AG08395 (cell line): ENCODE data around the gene ZNF426.
A peak's percentile ranks its signal among the peaks of the same experiment; 100 is the strongest.
"Not testable (repeated sequence)": the region's sequence is repeated elsewhere in the genome, so short reads cannot be mapped to it uniquely, and the experiment has no call there.

ENCODE experiments used
- DNase-seq: peaks from one replicate; pipeline ENCODE4 v3.0.0; 2012; ENCODE audit warnings: mixed read lengths, low spot score

The ZNF426 gene

DNA sequence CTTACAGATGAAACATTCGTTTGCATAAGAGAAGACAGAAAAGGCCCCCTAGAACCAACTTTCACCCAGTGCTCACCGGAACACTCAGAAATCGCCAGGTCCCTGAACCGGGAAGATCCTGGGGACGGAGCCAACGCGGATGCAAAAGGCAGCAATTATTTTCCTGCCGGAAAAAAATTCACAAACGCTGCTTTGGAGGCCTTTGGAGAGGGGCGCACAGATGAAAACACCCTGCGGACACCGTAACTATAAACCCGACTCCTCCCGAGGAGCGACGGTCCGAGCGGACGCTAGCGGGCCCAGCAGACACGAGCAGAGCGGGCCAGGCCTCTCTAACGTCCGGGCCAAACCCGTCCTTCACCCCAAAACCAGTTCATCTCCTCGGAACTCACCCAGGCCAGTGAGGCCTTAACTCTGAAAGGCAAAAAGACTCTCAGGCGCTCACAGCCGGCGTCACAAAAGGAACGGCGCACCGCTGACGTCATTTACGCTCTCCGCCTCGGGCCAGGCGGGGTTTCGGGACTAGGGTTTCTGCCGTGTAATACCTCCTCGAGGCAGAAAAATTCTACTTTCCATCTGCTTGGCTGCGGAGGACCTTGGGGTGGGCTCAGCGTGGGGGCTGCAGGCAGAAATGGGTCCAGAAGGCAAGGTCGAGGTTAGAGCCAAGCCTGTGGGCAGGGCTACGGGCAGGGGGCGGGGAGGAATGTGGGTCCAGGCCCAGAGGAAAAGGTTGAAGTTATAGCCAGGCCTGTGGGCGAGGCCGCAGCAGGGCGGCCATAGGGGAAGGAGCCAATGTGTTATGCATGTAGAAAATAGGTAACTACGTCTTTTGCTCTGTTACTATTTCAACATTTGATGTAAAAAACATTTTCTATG is at the start of gene ZNF426:
Gene ZNF426 (minus strand): TSS at position 463 of the 876 bp plus-strand sequence. CDS start 2,413 bp downstream, outside the sequence.
- peak; percentile 92 for DNase-seq

DNA sequence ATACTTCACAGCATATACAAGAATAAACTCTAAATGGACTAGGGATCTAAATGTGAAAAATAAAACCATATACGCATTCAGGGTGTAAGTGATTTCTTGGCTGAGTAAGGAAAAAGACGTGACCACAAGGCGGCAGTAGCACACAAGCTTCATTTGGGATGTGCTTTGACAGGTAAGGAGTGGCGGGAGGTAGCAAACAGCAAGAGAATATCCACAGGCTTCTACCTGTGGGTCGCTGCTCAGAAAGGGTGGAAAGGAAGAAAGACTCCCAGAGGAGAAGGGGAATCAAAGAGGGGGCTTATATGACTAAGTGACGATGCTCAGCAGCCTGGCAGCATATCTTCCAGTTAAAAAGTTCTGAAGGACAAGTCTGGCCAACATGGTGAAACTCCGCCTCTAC is 48.3 kb upstream of the ZNF426 start:
- peak; percentile 35 for DNase-seq

DNA sequence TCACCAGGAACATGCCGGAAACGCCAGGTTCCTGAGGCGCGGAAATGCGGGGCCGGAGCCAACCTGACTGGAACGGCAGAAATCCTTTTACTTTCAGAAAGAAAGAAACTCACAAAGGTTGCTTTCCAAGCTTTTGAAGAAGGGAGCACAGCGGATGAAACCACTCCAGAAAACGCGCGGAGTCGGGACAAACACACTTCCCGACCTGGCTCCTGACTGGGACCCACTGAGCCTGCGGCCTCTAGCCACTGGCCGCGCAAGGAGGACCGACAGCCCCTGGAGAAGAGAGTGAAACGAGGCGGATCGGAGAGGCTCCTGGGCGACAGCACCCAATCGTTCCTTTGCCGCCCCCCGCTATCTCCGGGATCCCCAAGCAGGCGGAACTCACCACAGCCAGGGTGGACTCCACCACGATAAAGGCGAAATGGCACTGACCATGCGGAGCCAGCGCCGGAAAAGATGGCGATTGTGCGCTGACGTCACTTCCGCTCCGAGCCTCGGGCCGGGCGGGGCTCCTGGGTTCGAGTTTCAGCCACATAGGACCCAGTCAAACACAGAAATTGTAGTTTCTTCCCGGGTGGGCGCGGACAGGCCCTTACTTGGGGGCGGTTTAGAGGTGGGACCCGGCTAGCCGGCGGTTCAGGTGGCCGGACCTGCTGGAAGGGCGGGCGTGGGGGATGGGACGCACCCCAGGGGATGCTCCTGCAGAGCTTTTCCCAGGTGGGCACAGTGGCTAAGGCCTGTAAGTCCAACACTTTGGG is 45.8 kb upstream of the ZNF426 start, which contains the start of gene ZNF121:
Gene ZNF121 (minus strand): TSS at position 432 of the 761 bp plus-strand sequence. CDS start 16,407 bp downstream, outside the sequence.
- peak; percentile 87 for DNase-seq

DNA sequence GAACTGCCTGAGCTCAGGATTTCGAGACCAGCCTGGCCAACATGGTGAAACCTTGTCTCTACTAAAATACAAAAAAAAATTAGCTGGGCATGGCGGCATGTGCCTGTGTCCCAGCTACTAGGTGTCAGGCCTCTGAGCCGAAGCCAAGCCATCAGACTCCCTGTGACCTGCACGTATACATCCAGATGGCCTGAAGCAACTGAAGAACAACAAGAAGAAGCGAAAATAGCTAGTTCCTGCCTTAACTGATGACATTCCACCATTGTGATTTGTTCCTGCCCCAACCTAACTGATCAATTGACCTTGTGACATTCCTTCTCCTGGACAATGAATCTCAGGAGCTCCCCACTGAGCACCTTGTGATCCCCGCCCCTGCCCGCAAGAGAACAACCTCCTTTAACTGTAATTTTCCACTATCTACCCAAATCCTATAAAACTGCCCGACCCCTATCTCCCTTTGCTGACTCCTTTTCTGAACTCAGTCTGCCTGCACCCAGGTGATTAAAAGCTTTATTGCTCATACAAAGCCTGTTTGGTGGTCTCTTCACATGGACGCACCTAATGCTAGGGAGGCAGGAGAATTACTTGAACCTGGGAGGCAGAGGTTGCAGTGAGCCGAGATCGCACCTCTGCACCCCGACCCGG is 43.8 kb upstream of the ZNF426 start:
- DNase-seq = not testable (repeated sequence)

DNA sequence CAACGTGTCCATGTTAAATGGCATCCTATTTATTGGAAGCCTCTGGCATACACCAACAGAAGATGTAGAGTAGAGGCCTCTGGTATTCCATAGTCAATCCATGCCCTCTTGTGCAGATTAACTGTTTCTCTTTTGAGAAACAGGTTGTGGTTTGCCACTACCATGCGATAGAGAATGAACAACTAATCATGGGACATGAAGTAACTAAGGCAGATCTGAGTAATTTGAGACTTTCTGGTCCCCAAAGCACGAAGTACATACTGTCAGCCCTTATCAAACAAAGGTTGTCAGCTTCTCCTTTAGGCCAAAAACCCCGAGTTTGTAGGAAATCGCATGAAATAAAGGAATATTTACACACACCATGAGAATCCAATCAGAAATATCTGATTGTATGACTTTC is 42.3 kb upstream of the ZNF426 start:
- no peak for DNase-seq

DNA sequence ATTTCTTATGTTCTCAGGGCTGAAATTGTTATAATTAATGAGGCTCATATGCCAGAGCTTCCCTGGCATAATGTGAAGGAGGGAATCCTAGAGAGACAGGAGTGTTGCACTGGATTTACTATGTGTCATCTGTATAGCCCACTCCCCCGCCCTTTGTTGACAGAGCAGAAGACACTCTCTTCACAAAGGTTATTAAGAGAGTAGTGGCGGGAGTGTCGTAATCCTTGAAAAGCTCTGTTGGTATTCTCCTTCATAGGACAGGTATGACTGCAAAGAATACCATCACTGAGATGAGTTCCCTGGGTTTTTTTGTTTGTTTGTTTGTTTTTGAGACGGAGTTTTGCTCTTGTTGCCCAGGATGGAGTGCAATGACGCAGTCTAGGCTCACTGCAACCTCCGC is 31.8 kb upstream of the ZNF426 start:
- no peak for DNase-seq

DNA sequence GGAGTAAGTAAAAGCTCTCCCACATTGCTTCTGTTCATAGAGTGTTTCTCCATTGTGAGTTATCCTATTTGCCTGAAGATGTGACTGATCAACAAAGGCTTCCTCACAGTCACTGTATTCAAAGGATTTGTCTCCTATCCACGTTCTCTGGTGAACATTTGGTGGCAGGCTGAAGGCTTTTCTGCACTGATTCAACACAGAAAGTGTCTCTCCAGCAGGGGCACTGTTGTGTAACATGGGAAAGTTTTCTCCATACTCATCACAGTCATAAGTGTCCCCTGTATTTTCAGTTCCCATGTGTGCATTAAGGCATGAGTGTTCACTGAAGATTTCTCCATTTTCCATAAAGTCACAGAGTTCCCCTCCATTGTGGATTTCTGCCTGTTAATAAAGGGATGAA is 28.3 kb upstream of the ZNF426 start:
- no peak for DNase-seq

DNA sequence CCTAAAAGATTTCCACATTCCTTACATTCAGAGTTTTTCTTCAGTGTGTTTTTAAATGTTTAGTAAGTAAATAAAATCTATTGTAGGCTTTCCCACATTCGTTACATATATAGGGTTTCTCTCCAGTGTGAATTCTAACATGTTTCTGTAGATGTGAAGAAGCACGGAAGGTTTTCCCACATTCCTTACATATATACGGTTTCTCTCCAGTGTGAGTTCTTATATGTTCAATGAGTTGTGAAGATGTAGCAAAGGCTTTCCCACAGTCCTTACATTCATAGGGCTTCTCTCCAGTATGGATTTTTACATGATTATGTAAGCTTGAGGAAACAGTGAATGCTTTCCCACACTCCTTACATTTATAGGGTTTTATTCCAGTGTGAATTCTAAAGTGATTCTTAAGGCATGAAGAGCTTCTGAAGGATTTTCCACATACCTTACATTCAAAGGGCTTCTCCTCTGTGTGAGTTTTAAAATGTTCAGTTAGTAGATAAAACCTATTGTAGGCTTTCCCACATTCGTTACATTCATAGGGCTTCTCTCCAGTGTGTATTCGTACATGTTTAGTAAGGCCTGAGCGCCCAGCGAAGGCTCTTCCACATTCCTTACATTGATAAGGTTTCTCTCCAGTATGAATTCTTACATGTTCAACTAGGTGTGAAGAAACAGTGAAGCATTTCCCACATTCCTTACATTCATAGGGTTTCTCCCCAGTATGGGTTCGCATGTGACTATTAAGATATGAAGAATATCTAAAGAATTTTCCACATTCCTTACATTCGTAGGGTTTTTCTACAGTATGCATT is 27.7 kb upstream of the ZNF426 start:
- DNase-seq = no peak

DNA sequence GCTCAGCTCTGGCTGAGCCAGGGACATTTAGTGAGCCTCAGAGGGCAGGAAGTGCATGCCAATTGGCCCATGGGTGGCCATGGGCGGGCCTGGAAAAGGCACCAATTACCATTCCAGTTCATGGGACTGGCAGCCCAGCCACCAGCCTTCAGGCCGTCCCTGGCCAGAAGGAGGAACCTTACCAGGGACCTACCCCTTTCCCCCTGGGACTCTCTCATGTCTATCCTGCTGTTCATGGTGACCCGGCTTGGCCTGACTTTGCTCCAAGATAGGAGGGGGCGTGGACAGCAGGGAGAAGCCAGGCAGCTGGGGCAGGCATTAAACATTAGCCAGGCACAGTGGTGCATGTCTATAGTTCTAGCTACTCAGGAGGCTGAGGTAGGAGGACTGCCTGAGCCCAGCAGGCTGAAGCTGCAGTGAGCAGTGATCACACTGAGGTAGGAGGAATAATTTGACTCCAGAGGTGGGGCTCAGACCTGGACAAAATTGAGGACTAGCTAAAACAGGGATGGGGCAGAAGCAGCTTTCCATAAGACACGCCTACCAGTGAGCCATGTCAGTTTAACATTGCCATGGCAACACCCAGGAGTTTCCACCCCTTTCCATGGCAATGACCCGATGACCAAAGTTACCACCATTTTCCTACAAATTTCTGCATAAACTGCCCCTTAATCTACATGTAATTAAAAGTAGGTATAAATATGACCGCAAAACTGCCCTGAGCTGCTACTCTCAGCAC is 14.3 kb upstream of the ZNF426 start:
- DNase-seq = no peak

DNA sequence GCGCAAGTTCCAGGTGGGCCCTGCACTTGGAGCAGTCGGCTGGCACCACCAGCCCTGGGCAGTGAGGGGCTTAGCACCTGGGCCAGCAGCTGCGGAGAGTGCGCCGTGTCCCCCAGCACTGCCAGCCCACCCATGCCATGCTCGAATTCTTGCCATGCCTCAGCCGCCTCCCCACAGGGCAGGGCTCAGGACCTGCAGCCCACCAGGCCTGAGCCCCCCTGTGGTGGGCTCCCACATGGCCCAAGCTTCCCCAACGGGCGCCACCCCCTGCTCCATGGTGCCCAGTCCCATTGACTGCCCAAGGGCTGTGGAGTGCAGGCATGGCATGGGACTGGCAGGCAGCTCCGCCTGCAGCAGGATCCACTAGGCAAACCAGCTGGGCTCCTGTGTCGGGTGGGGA is 9.4 kb upstream of the ZNF426 start:
- no peak for DNase-seq

DNA sequence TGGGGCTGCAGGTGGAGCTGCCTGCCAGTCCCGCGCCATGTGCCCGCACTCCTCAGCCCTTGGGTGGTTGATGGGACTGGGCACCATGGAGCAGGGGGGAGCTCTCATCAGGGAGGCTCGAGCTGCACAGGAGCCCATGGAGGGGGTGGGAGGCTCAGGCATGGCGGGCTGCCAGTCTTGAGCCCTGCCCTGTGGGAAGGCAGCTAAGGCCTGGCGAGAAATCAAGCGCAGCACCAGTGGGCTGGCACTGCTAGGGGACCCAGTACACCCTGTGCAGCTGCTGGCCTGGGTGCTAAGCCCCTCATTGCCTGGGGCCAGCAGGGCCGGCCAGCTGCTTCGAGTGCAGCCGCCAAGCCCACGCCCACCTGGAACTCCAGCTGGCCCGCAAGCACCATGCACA is 2.8 kb upstream of the ZNF426 start:
- DNase-seq = not testable (repeated sequence)

DNA sequence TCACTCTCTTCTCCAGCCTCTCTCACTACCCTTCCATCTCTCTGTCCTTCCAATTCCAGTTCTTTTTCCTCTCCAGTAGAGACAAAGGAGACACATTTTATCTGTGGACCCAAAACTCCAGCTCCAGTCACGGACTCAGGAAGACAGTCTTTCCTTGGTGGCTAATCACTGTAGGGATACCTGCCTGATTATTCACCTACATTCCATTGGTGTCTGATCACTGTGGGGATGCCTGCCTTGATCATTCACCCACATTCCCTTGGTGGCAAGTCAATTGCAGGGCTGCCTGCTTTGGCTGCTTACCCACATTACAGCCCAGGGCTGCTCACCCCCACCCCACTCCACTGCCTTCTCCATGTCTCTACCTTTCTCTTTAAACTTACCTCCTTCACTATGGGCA is 1.5 kb upstream of the ZNF426 start:
- DNase-seq = not testable (repeated sequence)

DNA sequence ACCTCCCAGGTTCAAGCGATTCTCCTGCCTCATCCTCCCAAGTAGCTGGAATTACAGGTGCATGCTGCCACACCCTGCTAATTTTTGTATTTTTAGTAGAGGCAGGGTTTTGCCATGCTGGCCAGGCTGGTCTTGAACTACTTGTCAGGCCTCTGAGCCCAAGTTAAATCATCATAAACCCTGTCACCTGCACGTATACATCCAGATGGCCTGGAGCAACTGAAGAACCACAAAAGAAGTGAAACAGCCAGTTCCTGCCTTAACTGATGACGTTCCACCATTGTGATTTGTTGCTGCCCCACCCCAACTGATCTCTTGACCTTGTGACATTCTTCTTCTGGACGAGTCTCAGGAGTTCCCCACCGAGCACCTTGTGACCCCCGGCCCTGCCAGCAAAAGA is 756 bp upstream of the ZNF426 start:
- not testable (repeated sequence) for DNase-seq

DNA sequence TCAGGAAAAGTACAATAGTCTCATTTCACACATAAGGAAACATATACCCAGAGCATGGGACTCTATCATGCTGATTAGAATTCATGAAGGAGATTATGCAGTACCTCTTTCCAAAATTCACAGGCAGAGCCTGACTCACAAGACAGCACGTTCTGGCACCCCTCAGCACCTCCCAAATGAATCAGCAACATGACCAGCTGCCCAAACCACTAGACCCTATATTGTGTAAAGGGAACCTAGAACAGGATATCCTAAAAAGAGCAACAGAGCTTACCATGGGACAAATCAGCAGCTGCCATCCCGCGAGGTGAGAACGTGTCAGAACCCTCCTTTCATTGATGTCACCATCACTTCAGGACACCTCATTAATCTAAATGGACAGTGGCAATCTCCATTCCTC is 2.5 kb downstream of the ZNF426 start:
- no peak for DNase-seq

DNA sequence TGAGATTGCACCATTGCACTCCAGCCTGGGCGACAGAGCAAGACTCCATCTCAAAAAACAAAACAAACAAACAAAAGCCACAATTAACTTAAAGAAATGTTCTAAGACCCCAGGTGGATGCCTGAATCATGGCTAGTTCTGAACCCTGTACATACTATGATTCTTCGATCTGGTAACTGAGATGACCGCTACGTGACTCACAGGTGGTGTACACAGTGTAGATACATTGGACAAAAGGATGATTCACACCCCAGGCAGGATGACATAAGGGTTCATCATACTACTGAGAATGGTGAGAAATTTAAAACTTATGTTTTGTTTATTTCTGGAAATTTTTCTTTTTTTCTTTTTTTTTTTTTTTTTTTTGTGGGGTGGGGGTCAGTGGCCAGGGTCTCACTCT is 6.5 kb downstream of the ZNF426 start:
- no peak for DNase-seq

DNA sequence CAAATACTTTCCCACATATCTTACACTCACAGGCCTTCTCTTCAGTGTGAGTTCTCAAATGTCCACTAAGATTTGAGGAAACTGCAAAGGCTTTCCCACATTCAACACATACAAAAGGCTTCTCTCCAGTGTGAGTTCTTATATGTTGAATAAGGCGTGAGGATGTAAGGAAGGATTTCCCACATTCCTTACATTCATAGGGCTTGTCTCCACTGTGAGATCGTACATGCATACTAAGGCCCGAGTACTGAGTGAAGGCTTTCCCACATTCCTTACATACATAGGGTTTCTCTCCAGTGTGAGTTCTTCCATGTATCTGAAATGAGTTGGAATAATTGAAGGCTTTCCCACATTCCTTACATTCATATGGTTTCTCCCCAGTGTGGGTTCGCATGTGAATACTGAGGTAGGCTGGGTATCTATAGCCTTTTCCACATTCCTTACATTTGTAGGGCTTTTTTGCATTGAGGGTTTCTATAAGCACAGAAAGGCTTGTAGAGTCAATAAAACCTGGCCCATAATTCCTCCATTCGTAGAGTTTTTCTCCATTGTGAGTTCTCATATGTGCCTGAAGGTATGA is 9.6 kb downstream of the ZNF426 start:
- DNase-seq = no peak

DNA sequence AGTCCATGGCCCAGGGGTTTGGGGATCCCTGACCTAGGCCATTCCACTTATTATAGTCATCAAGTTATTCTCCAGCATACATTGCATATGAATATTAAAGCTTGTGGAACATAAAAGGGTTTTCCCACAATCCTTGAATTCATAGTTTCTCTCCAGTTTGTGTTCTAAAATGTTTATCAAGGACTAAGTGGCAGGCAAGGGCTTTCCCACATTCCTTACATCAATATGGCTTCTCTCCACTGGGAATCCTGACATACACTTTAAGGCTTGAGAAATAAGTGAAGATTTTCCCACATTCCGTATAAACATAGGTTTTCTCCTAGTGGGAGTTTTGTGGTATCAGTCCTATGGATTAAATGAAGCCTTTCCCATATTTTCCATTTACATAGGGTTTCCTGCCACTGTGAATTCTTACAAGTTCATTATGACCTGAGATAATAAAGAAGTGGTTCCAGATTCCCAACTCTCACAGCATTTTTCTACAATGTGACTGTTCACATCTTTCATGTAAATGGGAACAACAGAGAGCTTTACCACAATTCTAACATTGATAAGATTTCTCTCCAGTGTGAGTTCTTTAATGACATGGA is 14.5 kb downstream of the ZNF426 start:
- DNase-seq = no peak

DNA sequence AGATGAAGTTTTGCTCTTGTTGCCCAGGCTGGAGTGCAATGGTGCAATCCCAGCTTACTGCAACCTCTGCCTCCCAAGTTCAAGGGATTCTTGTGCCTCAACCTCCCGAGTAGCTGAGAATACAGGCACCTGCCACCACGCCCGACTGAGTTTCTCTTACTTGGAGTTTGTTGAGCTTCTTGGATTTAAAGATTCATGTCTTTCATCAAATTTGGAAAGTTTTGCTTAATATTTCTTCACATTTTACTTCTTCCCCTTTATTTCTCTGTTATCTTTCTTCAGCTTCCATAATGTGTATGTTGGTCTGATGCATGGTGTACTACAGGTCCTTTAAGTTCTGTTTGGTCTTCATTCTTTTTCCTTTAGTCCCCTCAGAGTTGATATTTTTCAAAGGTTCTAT is 31.2 kb downstream of the ZNF426 start:
- no peak for DNase-seq

DNA sequence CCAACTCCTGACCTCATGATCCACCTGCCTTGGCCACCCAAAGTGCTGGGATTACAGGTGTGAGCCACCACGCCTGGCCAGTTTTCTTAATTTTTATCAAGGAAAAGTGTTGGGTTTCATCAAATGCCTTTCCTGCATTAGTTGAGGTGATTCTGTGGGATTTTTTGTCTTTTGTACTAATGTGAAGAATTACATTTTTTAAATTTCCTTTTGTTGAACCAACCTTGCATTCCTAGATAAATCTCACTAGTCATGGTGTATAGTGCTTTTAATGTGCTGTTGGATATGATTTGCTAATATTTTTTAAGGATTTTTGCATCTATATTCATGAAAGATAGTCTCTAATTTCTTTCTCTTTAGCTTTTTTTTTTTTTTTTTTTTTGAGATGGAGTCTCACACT is 37.6 kb downstream of the ZNF426 start:
- DNase-seq = no peak

DNA sequence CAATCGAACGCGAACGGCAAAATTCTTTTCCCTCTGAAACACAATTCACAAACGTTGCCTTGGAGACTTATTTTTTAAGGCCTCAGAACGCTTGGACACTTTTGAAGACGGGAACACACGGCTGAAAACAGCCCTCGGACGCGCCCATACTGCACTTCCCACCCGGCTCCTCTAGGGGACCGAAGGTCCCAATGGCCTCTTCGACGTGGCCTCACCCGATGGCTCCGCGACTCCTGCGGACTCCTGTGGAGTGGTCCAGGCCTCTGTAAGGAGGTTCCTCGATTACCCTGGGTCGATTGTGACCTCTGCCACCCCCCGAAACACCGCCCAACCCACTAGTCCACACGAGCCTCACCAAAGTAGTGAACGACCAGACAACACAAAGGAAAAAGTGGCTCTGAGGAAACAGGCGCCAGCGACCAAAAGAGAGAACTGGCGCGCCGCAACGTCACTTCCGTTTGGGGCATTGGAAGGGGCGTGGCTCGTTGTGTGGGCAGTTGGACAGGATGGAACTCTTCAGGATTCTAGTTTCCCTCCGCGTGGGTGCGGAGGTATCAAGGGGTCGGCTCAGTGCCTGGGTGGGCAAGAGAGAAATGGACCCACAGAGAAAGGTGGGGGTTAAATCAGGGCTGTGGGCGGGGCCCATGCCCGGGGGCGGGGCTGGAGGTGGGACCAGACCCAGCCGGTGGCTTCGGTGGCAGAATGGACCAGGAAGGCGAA is 40.1 kb downstream of the ZNF426 start, which contains the start of gene ZNF560:
Gene ZNF560 (minus strand): TSS at position 434 of the 720 bp plus-strand sequence. CDS start 23,303 bp downstream, outside the sequence.
- DNase-seq = peak; percentile 36
